GM12878 (cell line): Measurements from ENCODE around the gene MAPK8. TPM values are rescaled to one million over a fixed set of nuclear protein-coding genes. Genes with fewer than 3 reads are reported as not detected.

Source experiments
- ATAC-seq: fragments of 200-7000 bp; cut with Tn5 transposase; 3 replicates; pipeline ENCODE4 v1.9.1; 2020; ENCODE audit warnings: mild to moderate bottlenecking, moderate library complexity
- BruUV-seq: library from RNA; stranded (reverse); fragments of 400-500 nt; replicated peaks from 2 replicates; lab custom pipeline; 2021; lab: Mats Ljungman, UMichigan
- CTCF ChIA-PET: fragments of 300-600 bp; sonication (Branson Sonifier 250); formaldehyde crosslinking; extraction: SDS; loops from one replicate; lab custom pipeline; 2021; ENCODE audit warnings: inconsistent platforms; lab: Yijun Ruan, JAX
- POLR2A ChIA-PET: fragments of 350-600 bp; formaldehyde crosslinking; extraction: SDS; loops from one replicate; lab custom pipeline; 2021; ENCODE audit warnings: inconsistent platforms; lab: Charles Lee
- RAD21 ChIA-PET: fragments of 300-600 bp; sonication (Branson Sonifier 250); formaldehyde crosslinking; loops from one replicate; lab custom pipeline; 2023; ENCODE audit warnings: antibody characterized with exemption; ENCODE audit not compliant: unreplicated experiment; lab: Charles Lee
- SMC1A ChIA-PET: fragments of 300-600 bp; sonication (Branson Sonifier 250); formaldehyde crosslinking; loops from one replicate; lab custom pipeline; 2023; ENCODE audit not compliant: unreplicated experiment, uncharacterized antibody; lab: Charles Lee
- DNase-seq: peaks from one replicate; pipeline ENCODE4 v3.0.0-alpha.2; 2011; ENCODE audit warnings: low read depth, low spot score
- FAIRE-seq: peaks from 3 replicates; lab custom pipeline; 2011; peaks lifted over from hg19 to GRCh38; lab: Jason Lieb, UNC
- H2AFZ ChIP-seq: 2 replicates; pipeline ENCODE4 v1.6.0; 2011; ENCODE audit warnings: low read depth, low read length, control low read depth; ENCODE audit not compliant: control insufficient read depth
- H3K27ac ChIP-seq: 2 replicates; pipeline ENCODE4 v1.5.1; 2011; ENCODE audit warnings: control low read depth; ENCODE audit not compliant: control insufficient read depth, insufficient read depth
- H3K27me3 ChIP-seq, 2 experiments: replicated peaks in 1 of 2; 2 replicates each; pipeline versions ENCODE4 v1.6.0 to v1.6.1; 2011; ENCODE audit warnings: low read length in 1 of 2; ENCODE audit not compliant: control insufficient read depth in 2 of 2, insufficient read depth in 2 of 2
- H3K36me3 ChIP-seq, 2 experiments: 2 replicates each; pipeline ENCODE4 v1.5.1; 2011; ENCODE audit warnings: low read length in 1 of 2; ENCODE audit not compliant: control insufficient read depth in 2 of 2, insufficient read depth in 2 of 2
- H3K4me1 ChIP-seq: 2 replicates; pipeline ENCODE4 v1.6.1; 2011; ENCODE audit warnings: mild to moderate bottlenecking, low read length, moderate library complexity, mixed read lengths; ENCODE audit not compliant: control insufficient read depth, insufficient read depth
- H3K4me2 ChIP-seq: 2 replicates; pipeline ENCODE4 v1.6.0; 2011; ENCODE audit warnings: control low read depth; ENCODE audit not compliant: control insufficient read depth, insufficient read depth
- H3K4me3 ChIP-seq: fragments of 200-600 bp; sonication (generic); 2 replicates; pipeline ENCODE4 v1.5.1; 2016
- H3K79me2 ChIP-seq: 2 replicates; pipeline ENCODE4 v1.6.0; 2011; ENCODE audit warnings: low read length; ENCODE audit not compliant: control insufficient read depth, insufficient read depth
- H3K9ac ChIP-seq: 2 replicates; pipeline ENCODE4 v1.8.0; 2011; ENCODE audit warnings: low read length, control low read depth, mixed read lengths; ENCODE audit not compliant: control insufficient read depth, insufficient read depth
- H3K9me3 ChIP-seq: replicated peaks from 3 replicates; pipeline ENCODE4 v1.5.1; 2011; ENCODE audit warnings: mild to moderate bottlenecking, low read length; ENCODE audit not compliant: control insufficient read depth, insufficient read depth
- H4K20me1 ChIP-seq: 2 replicates; pipeline ENCODE4 v1.6.0; 2011; ENCODE audit not compliant: control insufficient read depth, insufficient read depth
- BHLHE40 ChIP-seq, 2 experiments: fragments of 450-650 bp in 1 of 2; IDR thresholded peaks; 2 replicates each; pipeline ENCODE4 v1.6.1; 2011 to 2017; ENCODE audit warnings: low read depth in 2 of 2, borderline replicate concordance in 1 of 2, improper control_type of control experiment in 1 of 2, low read length in 1 of 2, mild to moderate bottlenecking in 1 of 2
- BMI1 ChIP-seq: fragments of 450-650 bp; IDR thresholded peaks from 2 replicates; pipeline ENCODE4 v1.6.1; 2016; ENCODE audit warnings: mild to moderate bottlenecking, moderate library complexity, borderline replicate concordance
- E2F8 ChIP-seq: fragments of 450-650 bp; IDR thresholded peaks from 2 replicates; pipeline ENCODE4 v1.6.1; 2018; ENCODE audit warnings: mild to moderate bottlenecking, low read depth, moderate library complexity; ENCODE audit not compliant: partially characterized antibody
- HDGF ChIP-seq: fragments of 450-650 bp; IDR thresholded peaks from 2 replicates; pipeline ENCODE4 v1.6.1; 2016; ENCODE audit warnings: antibody characterized with exemption
- IRF3 ChIP-seq: fragments of 450-650 bp; IDR thresholded peaks from 2 replicates; pipeline ENCODE4 v1.6.1; 2014; ENCODE audit warnings: mild to moderate bottlenecking
- JUND ChIP-seq: IDR thresholded peaks from 2 replicates; pipeline ENCODE4 v1.6.1; 2012; ENCODE audit warnings: low read depth, mild to moderate bottlenecking, low read length, improper control_type of control experiment, moderate library complexity
- KAT2A ChIP-seq: conservative IDR thresholded peaks from 2 replicates; pipeline ENCODE4 v1.6.1; 2011; ENCODE audit warnings: low read depth, low read length; ENCODE audit not compliant: control insufficient read depth
- KLF5 ChIP-seq: fragments of 450-650 bp; IDR thresholded peaks from 2 replicates; pipeline ENCODE4 v1.6.1; 2014; ENCODE audit warnings: mild to moderate bottlenecking; ENCODE audit not compliant: partially characterized antibody
- TBL1XR1 ChIP-seq: IDR thresholded peaks from 2 replicates; pipeline ENCODE4 v1.6.1; 2012; ENCODE audit warnings: low read depth, low read length, improper control_type of control experiment
- TCF3 ChIP-seq: IDR thresholded peaks from 2 replicates; pipeline ENCODE4 v1.6.1; 2012; ENCODE audit warnings: low read depth, mild to moderate bottlenecking, low read length, borderline replicate concordance; ENCODE audit not compliant: insufficient read depth
- YBX1 ChIP-seq: fragments of 450-650 bp; IDR thresholded peaks from 2 replicates; pipeline ENCODE4 v1.6.1; 2016; ENCODE audit warnings: antibody characterized with exemption
- ZNF622 ChIP-seq: fragments of 450-650 bp; IDR thresholded peaks from 2 replicates; pipeline ENCODE4 v1.6.1; 2017; ENCODE audit warnings: mild to moderate bottlenecking, inconsistent platforms
- WGBS: methylation state at CpG from one replicate; pipeline ENCODE4 v1.1.6; 2016; ENCODE audit warnings: low lambda C conversion rate; ENCODE audit not compliant: insufficient replicate concordance, insufficient coverage; ENCODE audit errors: missing lambda C conversion rate; 5-methylcytosine and 5-hydroxymethylcytosine counted together
- in situ Hi-C: fragments of 300-500 bp; cut with MboI; formaldehyde crosslinking; loops from 9 replicates; pipeline ENCODE4 v1.14.3; 2018; ENCODE audit warnings: mixed read lengths
- intact Hi-C: fragments of 100-400 bp; cut with micrococcal nuclease; formaldehyde crosslinking; loops from one replicate; pipeline ENCODE4 v1.14.2; 2022; ENCODE audit not compliant: unreplicated experiment
- polyA plus RNA-seq, 11 experiments: library from polyadenylated mRNA; depleted of rRNA in 4 of 11; unstranded in 6 of 11; stranded (reverse) in 5 of 11; fragments of >200 nt; fragmentation: Nextera tagmentation in 4 of 11; fragmentation: Illumina TruSeq in 1 of 11; extraction: Ambion mirVana in 4 of 11; extraction: Trizol in 1 of 11; gene quantifications; 1 replicate in 1 of 11; 2 replicates in 10 of 11; pipeline versions ENCODE4 v1.2.1 to v1.2.3, GENCODE V29; 2011 to 2016; ENCODE audit warnings: inconsistent platforms in 2 of 11, missing spikeins in 2 of 11, low read depth in 1 of 11
- total RNA-seq, 4 experiments: library from RNA; depleted of rRNA in 3 of 4; stranded (reverse); fragments of >200 nt in 3 of 4; fragmentation: Illumina TruSeq in 1 of 4; extraction: Trizol in 1 of 4; gene quantifications; 2 replicates each; pipeline versions ENCODE4 v1.2.1 to v1.2.3, GENCODE V29; 2013 to 2021
- TF ChIP-seq, protein P1 (sequence below): fragments of 450-650 bp; IDR thresholded peaks from 2 replicates; pipeline ENCODE4 v1.6.1; 2017; ENCODE audit warnings: mild to moderate bottlenecking, moderate library complexity
- TF ChIP-seq, protein P2 (sequence below): fragments of 450-650 bp; IDR thresholded peaks from 2 replicates; pipeline ENCODE4 v1.6.1; 2016; ENCODE audit warnings: mild to moderate bottlenecking

The MAPK8 gene
- total and polyA plus RNA-seq, 10 of the 15 experiments (the other 5 are each of a cell fraction or from before 2014, with no cell fraction given) = 3.9 to 102 (median 40.0) TPM

GRCh38 chr10:48428896-48429295 is 122.4 kb downstream of the MAPK8 start (continued):
- no peak for TF ChIP-seq KAT2A
- TF ChIP-seq BMI1 = no peak
- no peak for TF ChIP-seq IRF3
- no peak for TF ChIP-seq ZNF622

GRCh38 chr10:48429309-48429708 is 122.8 kb downstream of the MAPK8 start:
- Histone ChIP-seq H3K27ac (no peak overlapping the region), H3K4me2 (no peak overlapping the region), H3K4me3 (no peak overlapping the region), H4K20me1 (no peaks in the 10 kb centered on the region), H3K9me3 (no peaks in the 10 kb centered on the region), H3K79me2 (no peaks in the 10 kb centered on the region), H3K9ac (no peak overlapping the region), H3K4me1 (no peaks in the 10 kb centered on the region), H3K27me3 (no peaks in the 10 kb centered on the region), H3K36me3 (no peaks in the 10 kb centered on the region; a peak in 1 of 4 replicates), H2AFZ (no peak overlapping the region)
- no peak for DNase-seq
- in situ Hi-C loops = no loop called here
- ChIA-PET RAD21 (no interaction called here), POLR2A (no interaction called here), CTCF (no interaction called here), SMC1A (no interaction called here)
- BruUV-seq = no TSS peak
- no peak for FAIRE-seq
- intact Hi-C loops = loop anchor here (5.0 kb wide), 1 partner anchor 62 kb away; no protein-coding TSS in a partner anchor
- no peak for ATAC-seq
- 94% methylated on average over 1 of the region's 1 CpG for WGBS
- no peak for TF ChIP-seq JUND
- TF ChIP-seq TBL1XR1 = no peak
- TF ChIP-seq KAT2A = no peak
- TF ChIP-seq E2F8 = no peak
- no peak for TF ChIP-seq HDGF
- TF ChIP-seq, protein P1, sequence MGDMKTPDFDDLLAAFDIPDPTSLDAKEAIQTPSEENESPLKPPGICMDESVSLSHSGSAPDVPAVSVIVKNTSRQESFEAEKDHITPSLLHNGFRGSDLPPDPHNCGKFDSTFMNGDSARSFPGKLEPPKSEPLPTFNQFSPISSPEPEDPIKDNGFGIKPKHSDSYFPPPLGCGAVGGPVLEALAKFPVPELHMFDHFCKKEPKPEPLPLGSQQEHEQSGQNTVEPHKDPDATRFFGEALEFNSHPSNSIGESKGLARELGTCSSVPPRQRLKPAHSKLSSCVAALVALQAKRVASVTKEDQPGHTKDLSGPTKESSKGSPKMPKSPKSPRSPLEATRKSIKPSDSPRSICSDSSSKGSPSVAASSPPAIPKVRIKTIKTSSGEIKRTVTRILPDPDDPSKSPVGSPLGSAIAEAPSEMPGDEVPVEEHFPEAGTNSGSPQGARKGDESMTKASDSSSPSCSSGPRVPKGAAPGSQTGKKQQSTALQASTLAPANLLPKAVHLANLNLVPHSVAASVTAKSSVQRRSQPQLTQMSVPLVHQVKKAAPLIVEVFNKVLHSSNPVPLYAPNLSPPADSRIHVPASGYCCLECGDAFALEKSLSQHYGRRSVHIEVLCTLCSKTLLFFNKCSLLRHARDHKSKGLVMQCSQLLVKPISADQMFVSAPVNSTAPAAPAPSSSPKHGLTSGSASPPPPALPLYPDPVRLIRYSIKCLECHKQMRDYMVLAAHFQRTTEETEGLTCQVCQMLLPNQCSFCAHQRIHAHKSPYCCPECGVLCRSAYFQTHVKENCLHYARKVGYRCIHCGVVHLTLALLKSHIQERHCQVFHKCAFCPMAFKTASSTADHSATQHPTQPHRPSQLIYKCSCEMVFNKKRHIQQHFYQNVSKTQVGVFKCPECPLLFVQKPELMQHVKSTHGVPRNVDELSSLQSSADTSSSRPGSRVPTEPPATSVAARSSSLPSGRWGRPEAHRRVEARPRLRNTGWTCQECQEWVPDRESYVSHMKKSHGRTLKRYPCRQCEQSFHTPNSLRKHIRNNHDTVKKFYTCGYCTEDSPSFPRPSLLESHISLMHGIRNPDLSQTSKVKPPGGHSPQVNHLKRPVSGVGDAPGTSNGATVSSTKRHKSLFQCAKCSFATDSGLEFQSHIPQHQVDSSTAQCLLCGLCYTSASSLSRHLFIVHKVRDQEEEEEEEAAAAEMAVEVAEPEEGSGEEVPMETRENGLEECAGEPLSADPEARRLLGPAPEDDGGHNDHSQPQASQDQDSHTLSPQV = no peak
- TF ChIP-seq, protein P2, sequence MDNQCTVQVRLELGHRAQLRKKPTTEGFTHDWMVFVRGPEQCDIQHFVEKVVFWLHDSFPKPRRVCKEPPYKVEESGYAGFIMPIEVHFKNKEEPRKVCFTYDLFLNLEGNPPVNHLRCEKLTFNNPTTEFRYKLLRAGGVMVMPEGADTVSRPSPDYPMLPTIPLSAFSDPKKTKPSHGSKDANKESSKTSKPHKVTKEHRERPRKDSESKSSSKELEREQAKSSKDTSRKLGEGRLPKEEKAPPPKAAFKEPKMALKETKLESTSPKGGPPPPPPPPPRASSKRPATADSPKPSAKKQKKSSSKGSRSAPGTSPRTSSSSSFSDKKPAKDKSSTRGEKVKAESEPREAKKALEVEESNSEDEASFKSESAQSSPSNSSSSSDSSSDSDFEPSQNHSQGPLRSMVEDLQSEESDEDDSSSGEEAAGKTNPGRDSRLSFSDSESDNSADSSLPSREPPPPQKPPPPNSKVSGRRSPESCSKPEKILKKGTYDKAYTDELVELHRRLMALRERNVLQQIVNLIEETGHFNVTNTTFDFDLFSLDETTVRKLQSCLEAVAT = no peak
- no peak for TF ChIP-seq KLF5
- TF ChIP-seq YBX1 = no peak
- TF ChIP-seq TCF3 = no peak
- TF ChIP-seq BHLHE40 (IDR thresholded peaks at IDR 0.05; ENCODE audit: borderline replicate concordance in 1 of 2, low read depth in 2 of 2, low read length in 1 of 2) = no peak
